Hepatocyte (in vitro differentiated cells): ENCODE measurements around the gene ECHS1. TPM values are rescaled to one million over a fixed set of nuclear protein-coding genes. Genes with fewer than 3 reads are reported as not detected.

ENCODE experiments used
- DNase-seq: peaks from one replicate; pipeline ENCODE4 v3.0.0-alpha.2; 2016; ENCODE audit warnings: low spot score
- H2AFZ ChIP-seq: fragments of 200-600 bp; sonication (generic); 2 replicates; pipeline ENCODE4 v1.6.0; 2016; ENCODE audit warnings: antibody characterized with exemption, mild to moderate bottlenecking
- H3K27ac ChIP-seq: fragments of 200-600 bp; sonication (generic); 2 replicates; pipeline ENCODE4 v1.5.1; 2016; ENCODE audit warnings: mild to moderate bottlenecking
- H3K27me3 ChIP-seq: fragments of 200-600 bp; sonication (generic); 2 replicates; pipeline ENCODE4 v1.6.1; 2016
- H3K36me3 ChIP-seq: fragments of 200-600 bp; sonication (generic); replicated peaks from 2 replicates; pipeline ENCODE4 v1.5.1; 2016; ENCODE audit warnings: low read depth; ENCODE audit not compliant: insufficient read depth
- H3K4me1 ChIP-seq: fragments of 200-600 bp; sonication (generic); 2 replicates; pipeline ENCODE4 v1.5.1; 2016; ENCODE audit warnings: mild to moderate bottlenecking, moderate library complexity; ENCODE audit not compliant: insufficient read depth
- H3K4me2 ChIP-seq: fragments of 200-600 bp; sonication (generic); 2 replicates; pipeline ENCODE4 v1.6.0; 2016
- H3K4me3 ChIP-seq: fragments of 200-600 bp; sonication (generic); 2 replicates; pipeline ENCODE4 v1.5.1; 2016; ENCODE audit warnings: mild to moderate bottlenecking
- H3K79me2 ChIP-seq: fragments of 200-600 bp; sonication (generic); 2 replicates; pipeline ENCODE4 v1.6.0; 2017; ENCODE audit warnings: mild to moderate bottlenecking
- H3K9me2 ChIP-seq: fragments of 200-600 bp; sonication (generic); replicated peaks from 2 replicates; pipeline ENCODE4 v1.6.0; 2017; ENCODE audit warnings: mild to moderate bottlenecking; ENCODE audit not compliant: insufficient read depth
- H3K9me3 ChIP-seq: fragments of 200-600 bp; sonication (generic); 2 replicates; pipeline ENCODE4 v1.5.1; 2016; ENCODE audit warnings: low read depth, mild to moderate bottlenecking
- H4K20me1 ChIP-seq: fragments of 200-600 bp; sonication (generic); 2 replicates; pipeline ENCODE4 v1.6.0; 2016; ENCODE audit warnings: mild to moderate bottlenecking; ENCODE audit not compliant: insufficient read depth, poor library complexity, severe bottlenecking
- CTCF ChIP-seq: fragments of 200-600 bp; sonication (generic); IDR thresholded peaks from 2 replicates; pipeline ENCODE4 v1.5.1; 2016; ENCODE audit warnings: antibody characterized with exemption, mild to moderate bottlenecking; ENCODE audit not compliant: poor library complexity
- EZH2 ChIP-seq: fragments of 200-600 bp; sonication (generic); IDR thresholded peaks from 2 replicates; pipeline ENCODE4 v1.6.1; 2016; ENCODE audit warnings: antibody characterized with exemption, mild to moderate bottlenecking, borderline replicate concordance
- EZH2phosphoT487 ChIP-seq: fragments of 200-600 bp; sonication (generic); IDR thresholded peaks from one replicate; pipeline ENCODE4 v1.6.1; 2018; ENCODE audit warnings: antibody characterized with exemption, mild to moderate bottlenecking, low read depth, moderate library complexity; ENCODE audit not compliant: unreplicated experiment, severe bottlenecking
- WGBS: methylation state at CpG from one replicate; pipeline ENCODE4 v1.1.6; 2016; ENCODE audit warnings: low lambda C conversion rate; ENCODE audit errors: missing lambda C conversion rate; 5-methylcytosine and 5-hydroxymethylcytosine counted together
- polyA plus RNA-seq: library from polyadenylated mRNA; unstranded; fragments of >200 nt; fragmentation: Nextera tagmentation; extraction: Ambion mirVana; gene quantifications from 2 replicates; pipeline ENCODE4 v1.2.1, GENCODE V29; 2016
- total RNA-seq: library from RNA; depleted of rRNA; stranded (reverse); fragments of >200 nt; gene quantifications from 2 replicates; pipeline ENCODE4 v1.2.3, GENCODE V29; 2014

Gene ECHS1
- total RNA-seq (146 TPM in 2 replicates), polyA plus RNA-seq (167 and 204 TPM in 2 replicates)

DNA sequence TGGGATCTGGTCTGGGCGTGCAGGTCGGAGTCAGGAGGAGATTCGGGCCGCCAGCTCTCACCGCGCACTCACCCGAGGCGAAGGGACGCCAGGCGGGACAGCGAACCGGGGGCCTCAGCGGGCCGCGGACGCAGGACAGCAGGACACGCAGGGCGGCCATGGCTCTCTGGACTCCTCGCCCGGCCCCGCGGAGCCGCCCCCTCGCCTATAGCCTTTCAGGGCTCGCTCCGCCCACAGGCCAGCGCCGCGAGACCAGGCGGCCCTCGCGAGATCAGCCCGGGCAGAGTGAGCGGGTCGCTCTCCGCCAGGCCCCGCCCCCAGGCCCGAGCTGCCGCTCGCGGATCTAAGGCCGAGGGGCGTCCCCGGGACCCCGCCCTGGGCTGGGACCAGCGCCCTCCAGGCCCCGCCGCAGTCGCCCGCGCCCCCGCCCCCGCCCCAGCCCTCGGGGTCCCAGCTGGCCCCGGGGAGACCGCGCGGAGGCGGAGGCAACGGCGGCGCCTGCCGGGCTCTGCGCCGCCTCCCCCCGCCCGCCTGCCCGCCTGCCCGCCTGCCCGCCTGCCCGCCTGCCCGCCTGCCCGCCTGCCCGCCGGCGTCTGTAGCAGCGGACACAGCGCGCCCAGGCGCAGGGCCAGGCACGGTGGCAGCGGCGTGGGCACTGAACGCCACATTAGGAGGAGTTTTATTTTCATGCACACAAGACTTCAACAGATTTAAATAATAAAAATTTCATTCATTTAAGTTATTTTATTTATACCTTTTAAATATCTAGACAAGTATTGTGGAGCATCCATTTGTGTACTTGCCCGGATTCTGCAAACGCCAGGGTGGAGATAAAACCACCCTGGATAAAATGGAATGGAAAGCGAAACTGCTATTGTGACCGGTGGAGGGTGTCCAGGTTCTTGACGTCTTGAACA is at the start of gene ECHS1:
Gene ECHS1, minus strand, starts transcription at position 181 of the 917 bp plus-strand sequence. Its CDS starts 21 bp downstream, at position 160.
- H3K9me2 ChIP-seq: no peaks in the 10 kb centered on the region
- H3K4me2 ChIP-seq: peak within 1 kb of the TSS; percentile 90
- H3K4me1 ChIP-seq: peaks cover 7% of the 10 kb centered on the region
- no peaks in the 10 kb centered on the region for H3K36me3 ChIP-seq
- no peak for TF ChIP-seq EZH2phosphoT487
- TF ChIP-seq CTCF: no peak
- no peak for TF ChIP-seq EZH2
- peaks cover 9% of the 10 kb centered on the region for H3K79me2 ChIP-seq
- peak within 1 kb of the TSS; percentile 50 for H3K27ac ChIP-seq
- H3K9me3 ChIP-seq: no peaks in the 10 kb centered on the region
- peak; percentile 98 for DNase-seq
- no peaks in the 10 kb centered on the region for H4K20me1 ChIP-seq
- peak within 1 kb of the TSS; percentile 88 for H3K4me3 ChIP-seq
- WGBS: 8% methylated on average over 39 of the region's 89 CpGs
- no peaks in the 10 kb centered on the region for H3K27me3 ChIP-seq
- peak within 1 kb of the TSS; percentile 27 for H2AFZ ChIP-seq

DNA sequence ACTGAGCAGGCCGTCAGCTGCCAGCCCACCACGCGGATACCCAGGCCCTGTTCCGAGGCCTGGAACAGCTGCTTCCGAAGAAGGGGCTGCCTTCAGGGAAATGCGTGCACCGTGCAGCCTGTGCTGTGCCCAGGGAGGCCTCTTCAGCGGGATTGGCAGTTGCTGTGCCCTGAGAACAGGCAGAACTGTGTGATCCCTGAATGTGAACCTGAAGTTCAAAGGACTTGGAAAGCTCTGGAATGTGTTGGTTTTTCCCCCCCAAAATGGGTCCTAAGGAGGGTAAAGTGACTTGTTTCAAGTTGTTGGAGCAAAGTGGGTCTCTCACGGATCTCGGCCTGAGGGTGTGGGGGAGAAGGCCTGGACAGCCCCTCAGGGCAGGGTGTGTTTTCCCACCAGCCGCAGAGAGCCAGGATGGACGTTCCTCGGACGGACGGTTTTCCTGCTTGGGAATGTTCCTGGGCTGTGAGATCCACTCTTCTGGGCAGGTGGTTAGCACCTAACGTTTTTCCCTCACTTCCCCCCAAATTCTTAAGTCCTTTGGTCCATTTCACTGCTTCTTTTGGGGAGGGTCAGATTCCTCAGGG is 49.2 kb upstream of the ECHS1 start:
- Histone ChIP-seq H4K20me1 (peaks cover 6% of the 10 kb centered on the region), H3K36me3 (no peaks in the 10 kb centered on the region), H3K9me3 (no peaks in the 10 kb centered on the region), H3K9me2 (no peaks in the 10 kb centered on the region), H3K79me2 (no peaks in the 10 kb centered on the region), H3K4me2 (no peak overlapping the region), H2AFZ (no peak overlapping the region), H3K27me3 (no peaks in the 10 kb centered on the region), H3K4me1 (no peaks in the 10 kb centered on the region), H3K27ac (no peak overlapping the region), H3K4me3 (no peak overlapping the region)
- TF ChIP-seq EZH2: no peak
- TF ChIP-seq CTCF: no peak
- TF ChIP-seq EZH2phosphoT487: no peak
- 82% methylated on average over 16 of the region's 16 CpGs for WGBS
- no peak for DNase-seq

DNA sequence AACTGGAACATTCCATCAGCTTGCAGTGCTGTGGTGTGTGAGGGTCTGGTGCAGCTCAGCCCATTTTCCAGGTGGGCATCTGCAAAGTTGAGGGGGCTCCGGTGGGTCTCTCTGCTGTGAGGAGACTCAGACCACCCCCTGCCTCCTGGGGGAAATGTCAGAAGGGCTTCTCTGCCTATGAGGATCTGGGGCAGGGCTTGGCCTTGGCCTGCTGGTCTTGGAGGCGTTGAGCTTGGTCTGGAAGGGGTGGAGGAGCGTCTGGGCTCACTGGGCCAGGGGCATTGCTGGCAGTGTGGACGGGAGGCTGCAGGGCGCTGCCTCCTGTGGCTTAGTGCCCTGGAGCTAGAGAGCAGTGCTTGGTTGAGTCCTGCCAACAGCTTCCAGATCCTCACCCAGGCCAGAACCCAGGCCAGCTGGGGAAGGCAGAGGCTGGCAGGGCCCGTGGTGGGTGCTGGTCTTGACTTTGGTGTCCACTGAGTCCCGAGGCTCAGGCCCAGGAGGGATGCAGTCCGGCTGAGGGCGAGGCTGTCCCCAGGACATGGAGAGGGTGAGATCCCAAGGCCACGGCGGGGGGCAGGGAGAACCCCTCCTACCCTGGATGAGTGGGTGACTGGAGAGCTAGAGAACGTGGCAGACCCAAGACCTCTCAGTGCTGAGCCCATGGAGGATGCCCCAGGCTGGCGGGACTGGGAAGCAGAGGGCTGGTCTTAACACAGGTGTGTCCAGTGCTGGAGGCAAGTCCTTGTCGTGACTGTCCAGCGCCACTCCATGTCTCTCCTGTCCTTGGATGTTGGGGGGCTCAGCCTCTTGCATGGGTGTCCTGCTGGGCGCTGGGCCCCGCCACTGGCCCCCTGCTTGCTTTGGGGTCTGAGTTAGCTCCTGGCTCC is 48.4 kb upstream of the ECHS1 start:
- Histone ChIP-seq H3K4me1 (no peaks in the 10 kb centered on the region), H3K4me2 (no peak overlapping the region), H4K20me1 (peaks cover 6% of the 10 kb centered on the region), H3K9me2 (no peaks in the 10 kb centered on the region), H2AFZ (no peak overlapping the region), H3K27ac (no peak overlapping the region), H3K36me3 (no peaks in the 10 kb centered on the region), H3K4me3 (no peak overlapping the region), H3K79me2 (no peaks in the 10 kb centered on the region), H3K9me3 (no peaks in the 10 kb centered on the region), H3K27me3 (no peaks in the 10 kb centered on the region)
- DNase-seq: peak; percentile 5
- TF ChIP-seq CTCF (no peak), EZH2phosphoT487 (no peak), EZH2 (no peak)
- WGBS: 93% methylated on average over 11 of the region's 17 CpGs
